CD4-positive, alpha-beta memory T cell (primary cell): ENCODE results near the gene PEX19. TPM values are rescaled to one million over a fixed set of nuclear protein-coding genes. Genes with fewer than 3 reads are reported as not detected.

Experiments used
- CTCF ChIA-PET: fragments of 350-600 bp; sonication (Branson Sonifier 250); formaldehyde crosslinking; loops from one replicate; lab custom pipeline; 2021; ENCODE audit warnings: inconsistent platforms; ENCODE audit not compliant: partially characterized antibody; lab: Charles Lee
- POLR2A ChIA-PET: fragments of 350-600 bp; sonication (Branson Sonifier 250); formaldehyde crosslinking; loops from one replicate; lab custom pipeline; 2021; ENCODE audit not compliant: partially characterized antibody; lab: Charles Lee
- DNase-seq, 5 donors: peaks; one replicate each; pipeline versions ENCODE4 v3.0.0 to v3.0.0-alpha.2; 2020 to 2022; ENCODE audit warnings: mixed read lengths in 1 of 5
- H3K27ac ChIP-seq: one replicate; pipeline ENCODE4 v1.7.0; 2013; ENCODE audit warnings: low read depth, low read length
- H3K27me3 ChIP-seq: 2 replicates; pipeline ENCODE4 v1.7.0; 2013; ENCODE audit warnings: mild to moderate bottlenecking, low read length, moderate library complexity; ENCODE audit not compliant: insufficient read depth
- H3K36me3 ChIP-seq: 2 replicates; pipeline ENCODE4 v1.7.0; 2013; ENCODE audit warnings: mild to moderate bottlenecking, low read length, moderate library complexity; ENCODE audit not compliant: insufficient read depth
- H3K4me1 ChIP-seq: 2 replicates; pipeline ENCODE4 v1.7.0; 2013; ENCODE audit warnings: mild to moderate bottlenecking, low read length, moderate library complexity; ENCODE audit not compliant: insufficient read depth
- H3K4me3 ChIP-seq, 2 donors: one replicate each; pipeline ENCODE4 v1.7.0; 2013; ENCODE audit warnings: low read length in 2 of 2, mild to moderate bottlenecking in 1 of 2
- H3K9me3 ChIP-seq, 2 donors: one replicate each; pipeline ENCODE4 v1.7.0; 2013; ENCODE audit warnings: low read length in 2 of 2, control low read depth in 1 of 2; ENCODE audit not compliant: control insufficient read depth in 1 of 2
- H3K27ac Mint-ChIP-seq, 7 donors: one replicate each; pipeline ENCODE4 v1.8.0; 2020 to 2021; ENCODE audit warnings: mixed read lengths in 7 of 7, mild to moderate bottlenecking in 6 of 7, inconsistent platforms in 3 of 7, moderate library complexity in 3 of 7
- H3K27me3 Mint-ChIP-seq, 2 donors: one replicate each; pipeline ENCODE4 v1.8.0; 2020 to 2021; ENCODE audit warnings: mixed read lengths in 2 of 2
- H3K36me3 Mint-ChIP-seq, 2 donors: one replicate each; pipeline ENCODE4 v1.8.0; 2020 to 2021; ENCODE audit warnings: mixed read lengths in 2 of 2, inconsistent platforms in 1 of 2, mild to moderate bottlenecking in 1 of 2
- H3K4me1 Mint-ChIP-seq, 4 donors: one replicate each; pipeline ENCODE4 v1.8.0; 2020 to 2021; ENCODE audit warnings: mixed read lengths in 4 of 4, mild to moderate bottlenecking in 1 of 4
- H3K4me3 Mint-ChIP-seq, 8 donors: one replicate each; pipeline ENCODE4 v1.8.0; 2020 to 2021; ENCODE audit warnings: mixed read lengths in 8 of 8, mild to moderate bottlenecking in 7 of 8, moderate library complexity in 6 of 8, inconsistent platforms in 3 of 8
- H3K9me3 Mint-ChIP-seq, 8 donors: one replicate each; pipeline ENCODE4 v1.8.0; 2020 to 2021; ENCODE audit warnings: mixed read lengths in 8 of 8, mild to moderate bottlenecking in 5 of 8, inconsistent platforms in 3 of 8, moderate library complexity in 1 of 8
- intact Hi-C: fragments of 100-400 bp; cut with micrococcal nuclease; formaldehyde crosslinking; loops from one replicate; pipeline ENCODE4 v1.15.1; 2023
- polyA plus RNA-seq, 2 donors: library from polyadenylated mRNA; unstranded; fragments of 300-500 nt; fragmentation: Illumina TruSeq; gene quantifications; one replicate each; pipeline ENCODE4 v1.2.3, GENCODE V29; 2021
- total RNA-seq, 2 experiments: library from RNA; stranded (reverse); gene quantifications; one replicate each; pipeline ENCODE4 v1.2.3, GENCODE V29; 2021

The PEX19 gene, protein sequence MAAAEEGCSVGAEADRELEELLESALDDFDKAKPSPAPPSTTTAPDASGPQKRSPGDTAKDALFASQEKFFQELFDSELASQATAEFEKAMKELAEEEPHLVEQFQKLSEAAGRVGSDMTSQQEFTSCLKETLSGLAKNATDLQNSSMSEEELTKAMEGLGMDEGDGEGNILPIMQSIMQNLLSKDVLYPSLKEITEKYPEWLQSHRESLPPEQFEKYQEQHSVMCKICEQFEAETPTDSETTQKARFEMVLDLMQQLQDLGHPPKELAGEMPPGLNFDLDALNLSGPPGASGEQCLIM
- total RNA-seq (10 to 100 TPM; 53.5 to 60.6 TPM), polyA plus RNA-seq (10 to 100 TPM; 41.2 to 84.0 TPM)

DNA sequence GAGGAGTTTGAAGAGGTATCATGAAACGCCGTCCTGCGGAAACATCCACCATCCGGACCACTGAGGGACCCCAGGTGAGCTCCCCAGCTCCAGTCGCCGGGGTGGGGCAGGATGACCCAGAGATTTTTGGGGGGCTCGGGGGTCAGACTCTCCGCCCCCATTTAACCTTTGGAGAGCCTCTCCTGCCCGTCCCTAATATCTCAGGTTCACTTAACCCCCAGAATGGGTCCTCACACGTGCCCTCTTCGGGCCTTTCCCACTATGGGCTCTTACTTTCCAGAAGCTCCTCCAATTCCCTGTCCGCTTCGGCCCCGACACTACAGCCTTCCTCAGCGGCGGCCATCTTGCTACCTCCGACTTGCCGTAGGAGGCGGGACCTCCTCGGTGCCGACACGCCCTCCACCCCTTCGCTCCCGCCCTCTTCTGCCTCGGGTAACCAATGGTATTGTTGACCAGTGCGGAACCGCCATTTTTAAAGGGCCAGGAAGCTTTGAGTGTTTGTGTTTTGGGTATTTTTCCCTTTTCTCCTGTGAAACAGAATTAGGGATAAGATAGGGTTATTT lies at the start of gene PEX19:
PEX19 (minus strand) TSS at position 352 of the 563 bp plus-strand sequence; CDS start at position 343, 9 bp downstream.
- peak within 1 kb of the TSS; percentile 98 to 100 (median 99) for H3K4me3 Mint-ChIP-seq
- Histone ChIP-seq H3K4me1 (peaks cover 24% of the 10 kb centered on the region), H3K9me3 (no peaks in the 10 kb centered on the region), H3K4me3 (peak within 1 kb of the TSS; percentile 53 to 98), H3K27ac (peak within 1 kb of the TSS; percentile 81), H3K27me3 (no peaks in the 10 kb centered on the region), H3K36me3 (peaks cover 36% of the 10 kb centered on the region)
- CTCF ChIA-PET = interaction anchor here (0.7 to 2.7 kb wide), 12 partner anchors 8 to 199 kb away, joined by 3 to 12 read pairs (median 3); partner anchors contain the start of genes CASQ1 and DCAF8
- H3K27me3 Mint-ChIP-seq = no peaks in the 10 kb centered on the region
- peaks cover 20 to 44% (median 28%) of the 10 kb centered on the region in 4 donors for H3K4me1 Mint-ChIP-seq
- no peaks in the 10 kb centered on the region for H3K9me3 Mint-ChIP-seq
- H3K36me3 Mint-ChIP-seq = peaks cover 33 to 58% of the 10 kb centered on the region in 2 donors
- intact Hi-C loops = loop anchor here (1.0 to 5.0 kb wide), 3 partner anchors 23 to 78 kb away; partner anchors contain the start of genes COPA, DCAF8, NCSTN and PEA15
- POLR2A ChIA-PET = interaction anchor here (0.6 to 3.9 kb wide), 18 partner anchors 8 to 837 kb away, joined by 3 to 90 read pairs (median 4); partner anchors contain the start of genes DCAF8, IGSF8, NCSTN and PEA15
- H3K27ac Mint-ChIP-seq = peak within 1 kb of the TSS; percentile 71 to 99 (median 98)
- DNase-seq = peak; percentile 90 to 95 (median 92)

GRCh38 chr1:160332516-160332915 lies 47.6 kb upstream of the PEX19 start:
- Mint-ChIP-seq H3K36me3 (peaks cover 52 to 80% of the 10 kb centered on the region in 2 donors), H3K27me3 (no peaks in the 10 kb centered on the region), H3K9me3 (no peaks in the 10 kb centered on the region), H3K4me1 (peaks cover 0 to 6% (median 4%) of the 10 kb centered on the region in 4 donors), H3K27ac (no peak overlapping the region), H3K4me3 (no peak overlapping the region)
- no peak for DNase-seq
- intact Hi-C loops = no loop called here
- Histone ChIP-seq H3K4me3 (no peak overlapping the region), H3K27ac (no peak overlapping the region), H3K27me3 (no peaks in the 10 kb centered on the region), H3K4me1 (no peaks in the 10 kb centered on the region), H3K9me3 (no peaks in the 10 kb centered on the region), H3K36me3 (peaks cover 73% of the 10 kb centered on the region)
- POLR2A ChIA-PET = no interaction called here
- CTCF ChIA-PET = interaction anchor here (0.9 to 3.4 kb wide), 3 partner anchors 35 to 44 kb away, joined by 3 to 22 read pairs (median 4); no protein-coding TSS in a partner anchor

DNA sequence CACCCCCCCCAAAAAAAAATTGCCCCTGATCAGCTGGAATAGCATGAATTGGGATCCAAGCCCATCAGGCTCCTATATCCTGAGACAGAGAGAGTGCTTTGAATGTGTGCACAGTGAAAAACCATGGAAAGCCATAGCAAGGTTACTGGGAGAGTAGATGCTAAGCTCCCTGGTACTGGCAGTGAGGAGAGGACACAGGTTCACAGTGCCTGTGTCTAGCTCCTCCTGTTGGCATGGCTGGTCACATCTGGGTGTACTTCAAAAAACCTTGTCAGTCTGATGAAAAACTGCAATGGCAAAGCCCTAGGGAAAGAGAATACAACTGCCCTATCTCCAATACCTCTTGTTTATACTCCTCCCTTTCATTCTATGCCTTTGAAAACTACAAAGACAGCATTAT lies 45.2 kb upstream of the PEX19 start:
- CTCF ChIA-PET = interaction anchor here (1.8 to 2.0 kb wide), 2 partner anchors 8 to 39 kb away, joined by 5 to 6 read pairs; no protein-coding TSS in a partner anchor
- no peaks in the 10 kb centered on the region for H3K4me1 ChIP-seq
- POLR2A ChIA-PET = interaction anchor here (0.5 kb wide), 1 partner anchor 42 kb away, joined by 3 read pairs; no protein-coding TSS in a partner anchor
- no peaks in the 10 kb centered on the region for H3K27me3 ChIP-seq
- no peak for DNase-seq
- H3K36me3 ChIP-seq = peaks cover 85% of the 10 kb centered on the region
- H3K9me3 Mint-ChIP-seq = no peaks in the 10 kb centered on the region
- H3K4me3 Mint-ChIP-seq = no peak overlapping the region
- peak overlapping the region in 4 of 7 donors; percentile 1 to 68 (median 47) for H3K27ac Mint-ChIP-seq
- no peak overlapping the region for H3K4me3 ChIP-seq
- H3K4me1 Mint-ChIP-seq = peaks cover 0 to 5% (median 3%) of the 10 kb centered on the region in 4 donors
- H3K9me3 ChIP-seq = no peaks in the 10 kb centered on the region
- H3K27me3 Mint-ChIP-seq = no peaks in the 10 kb centered on the region
- no peak overlapping the region for H3K27ac ChIP-seq
- peaks cover 57 to 84% of the 10 kb centered on the region in 2 donors for H3K36me3 Mint-ChIP-seq
- intact Hi-C loops = no loop called here

GRCh38 chr1:160328184-160328583 lies 43.3 kb upstream of the PEX19 start:
- Histone ChIP-seq H3K27me3 (no peaks in the 10 kb centered on the region), H3K36me3 (peaks cover 83% of the 10 kb centered on the region), H3K27ac (no peak overlapping the region), H3K9me3 (no peaks in the 10 kb centered on the region), H3K4me1 (no peaks in the 10 kb centered on the region), H3K4me3 (no peak overlapping the region)
- intact Hi-C loops = no loop called here
- no peak for DNase-seq
- peaks cover 0 to 5% (median 3%) of the 10 kb centered on the region in 4 donors for H3K4me1 Mint-ChIP-seq
- ChIA-PET POLR2A (interaction anchor here (0.7 to 1.1 kb wide), 2 partner anchors 24 to 68 kb away, joined by 3 read pairs; no protein-coding TSS in a partner anchor), CTCF (interaction anchor here (0.7 to 1.8 kb wide), 4 partner anchors 10 to 250 kb away, joined by 3 to 5 read pairs (median 4); no protein-coding TSS in a partner anchor)
- H3K27me3 Mint-ChIP-seq = no peaks in the 10 kb centered on the region
- no peaks in the 10 kb centered on the region for H3K9me3 Mint-ChIP-seq
- H3K36me3 Mint-ChIP-seq = peaks cover 54 to 80% of the 10 kb centered on the region in 2 donors
- H3K4me3 Mint-ChIP-seq = no peak overlapping the region
- no peak overlapping the region for H3K27ac Mint-ChIP-seq

- POLR2A ChIA-PET = no interaction called here
- no peak for DNase-seq
- Histone ChIP-seq H3K27ac (no peak overlapping the region), H3K27me3 (no peaks in the 10 kb centered on the region), H3K4me1 (no peaks in the 10 kb centered on the region), H3K4me3 (no peak overlapping the region), H3K9me3 (no peaks in the 10 kb centered on the region), H3K36me3 (peaks cover 71% of the 10 kb centered on the region)
- H3K4me1 Mint-ChIP-seq = peaks cover 6 to 13% (median 9%) of the 10 kb centered on the region in 4 donors
- H3K4me3 Mint-ChIP-seq = no peak overlapping the region
- CTCF ChIA-PET = interaction anchor here (0.9 kb wide), 1 partner anchor 35 kb away, joined by 3 read pairs; no protein-coding TSS in a partner anchor
- H3K27ac Mint-ChIP-seq = peak overlapping the region in 1 of 7 donors; percentile 41
- H3K36me3 Mint-ChIP-seq = peaks cover 56 to 79% of the 10 kb centered on the region in 2 donors
- H3K27me3 Mint-ChIP-seq = no peaks in the 10 kb centered on the region
- intact Hi-C loops = no loop called here
- no peaks in the 10 kb centered on the region for H3K9me3 Mint-ChIP-seq
Measured at GRCh38 chr1:160326418-160326817, 41.5 kb upstream of the PEX19 start.

GRCh38 chr1:160325252-160325651 lies 40.3 kb upstream of the PEX19 start:
- POLR2A ChIA-PET = no interaction called here
- no peaks in the 10 kb centered on the region for H3K4me1 ChIP-seq
- Mint-ChIP-seq H3K36me3 (peaks cover 59 to 78% of the 10 kb centered on the region in 2 donors), H3K9me3 (no peaks in the 10 kb centered on the region), H3K4me1 (peaks cover 10 to 22% (median 15%) of the 10 kb centered on the region in 4 donors), H3K4me3 (no peak overlapping the region), H3K27ac (peak overlapping the region in 1 of 7 donors; percentile 57), H3K27me3 (no peaks in the 10 kb centered on the region)
- H3K27me3 ChIP-seq = no peaks in the 10 kb centered on the region
- intact Hi-C loops = no loop called here
- CTCF ChIA-PET = interaction anchor here (0.9 kb wide), 1 partner anchor 34 kb away, joined by 3 read pairs; no protein-coding TSS in a partner anchor
- DNase-seq = no peak
- no peak overlapping the region for H3K27ac ChIP-seq
- H3K36me3 ChIP-seq = peaks cover 59% of the 10 kb centered on the region
- H3K4me3 ChIP-seq = no peak overlapping the region
- no peaks in the 10 kb centered on the region for H3K9me3 ChIP-seq
